ENCODE measurements around the gene TRIP13.

The TRIP13 gene

GRCh38 chr5:854966-855743 lies 37.5 kb upstream of the TRIP13 start:
- no peak for DNase-seq (ENCODE audit: low read depth in 2 of 2)

- DNase-seq (ENCODE audit: low read depth in 2 of 2): no peak
Measured at GRCh38 chr5:855771-856530, 36.7 kb upstream of the TRIP13 start.

DNA sequence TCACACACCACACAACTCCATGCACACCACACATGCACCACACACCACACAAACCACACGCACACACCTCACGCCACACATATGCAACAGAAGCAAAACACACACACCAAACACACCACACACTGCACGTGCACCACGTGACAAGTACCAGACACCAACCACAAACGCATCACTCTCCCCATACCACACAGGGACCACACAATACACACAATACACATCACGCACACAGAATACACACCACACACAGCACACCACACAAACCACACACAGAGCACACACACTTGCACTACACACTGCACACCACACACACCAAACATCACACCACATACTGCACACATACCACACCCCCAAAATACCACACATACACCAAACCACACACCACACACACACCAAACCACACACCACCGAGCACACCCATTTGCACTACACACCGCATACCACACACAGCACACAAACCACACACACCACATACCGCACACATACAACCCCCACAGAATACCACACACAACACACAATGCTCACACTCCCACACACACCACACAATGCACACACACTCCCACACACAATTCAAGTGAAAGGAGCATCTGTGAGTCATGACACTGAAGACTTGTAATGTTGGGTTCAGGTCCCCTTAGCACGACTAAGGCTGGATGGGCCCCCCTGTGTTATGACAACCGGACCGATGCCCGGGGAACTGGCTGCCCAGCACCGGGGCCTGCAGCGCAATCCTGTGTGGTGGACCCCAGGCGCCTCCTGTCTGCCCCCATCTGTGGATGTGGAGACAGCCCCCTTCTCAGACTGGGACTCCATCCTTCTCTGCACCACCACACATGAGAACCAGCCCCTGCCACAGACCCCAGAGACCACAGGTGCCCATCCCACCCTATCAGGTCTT lies 35.9 kb upstream of the TRIP13 start:
- DNase-seq (ENCODE audit: low read depth in 2 of 2): no peak

DNA sequence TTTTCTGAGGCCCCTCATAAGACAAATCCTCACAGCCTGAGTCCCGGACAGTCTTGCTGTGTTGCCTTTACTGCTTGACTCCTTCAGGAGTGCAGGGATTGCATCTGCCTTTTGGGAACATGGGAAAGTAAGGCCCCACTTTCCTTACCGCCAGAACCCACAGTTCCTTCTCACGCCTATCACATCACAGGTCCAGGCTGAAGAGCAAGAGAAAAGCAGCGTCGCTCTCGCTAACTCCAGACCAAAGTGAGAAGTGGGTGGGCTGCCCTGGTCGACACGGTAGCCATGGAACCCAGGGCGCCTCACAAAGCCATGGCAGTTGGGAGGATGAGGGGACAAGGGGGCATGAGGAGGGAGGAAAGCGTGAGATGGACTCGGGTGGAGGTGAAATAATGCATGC lies 34.0 kb upstream of the TRIP13 start:
- no peak for DNase-seq (ENCODE audit: low read depth in 2 of 2)

DNA sequence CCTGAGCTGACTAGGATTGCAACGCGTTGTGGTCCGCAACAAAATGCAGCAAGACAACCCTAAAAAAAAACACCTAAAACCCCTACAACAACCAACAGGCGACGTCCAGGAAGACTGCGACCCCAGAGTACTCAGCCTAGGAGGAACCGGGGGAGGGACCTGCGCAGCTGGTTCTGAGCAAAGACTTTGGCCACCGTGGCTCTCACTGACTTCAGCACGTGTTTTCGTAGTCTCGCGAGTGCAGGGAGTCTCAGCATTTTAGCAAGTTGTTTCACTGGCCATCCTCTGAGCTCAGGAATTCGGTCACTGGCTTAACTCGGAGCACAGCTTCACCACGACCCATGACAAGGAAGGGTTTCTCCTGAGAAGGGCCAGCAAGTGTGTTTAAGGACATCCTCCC lies 33.3 kb upstream of the TRIP13 start:
- no peak for DNase-seq (ENCODE audit: low read depth in 2 of 2)

- DNase-seq (ENCODE audit: low read depth in 2 of 2): no peak
Measured at GRCh38 chr5:859798-860296, 32.8 kb upstream of the TRIP13 start.

- DNase-seq (ENCODE audit: low read depth in 2 of 2): no peak
Measured at GRCh38 chr5:860506-861150, 32.1 kb upstream of the TRIP13 start.

- DNase-seq (ENCODE audit: low read depth in 2 of 2): no peak
Measured at GRCh38 chr5:861442-862366, 31.0 kb upstream of the TRIP13 start.

- no peak for DNase-seq (ENCODE audit: low read depth in 2 of 2)
Measured at GRCh38 chr5:862367-863243, 30.1 kb upstream of the TRIP13 start.

DNA sequence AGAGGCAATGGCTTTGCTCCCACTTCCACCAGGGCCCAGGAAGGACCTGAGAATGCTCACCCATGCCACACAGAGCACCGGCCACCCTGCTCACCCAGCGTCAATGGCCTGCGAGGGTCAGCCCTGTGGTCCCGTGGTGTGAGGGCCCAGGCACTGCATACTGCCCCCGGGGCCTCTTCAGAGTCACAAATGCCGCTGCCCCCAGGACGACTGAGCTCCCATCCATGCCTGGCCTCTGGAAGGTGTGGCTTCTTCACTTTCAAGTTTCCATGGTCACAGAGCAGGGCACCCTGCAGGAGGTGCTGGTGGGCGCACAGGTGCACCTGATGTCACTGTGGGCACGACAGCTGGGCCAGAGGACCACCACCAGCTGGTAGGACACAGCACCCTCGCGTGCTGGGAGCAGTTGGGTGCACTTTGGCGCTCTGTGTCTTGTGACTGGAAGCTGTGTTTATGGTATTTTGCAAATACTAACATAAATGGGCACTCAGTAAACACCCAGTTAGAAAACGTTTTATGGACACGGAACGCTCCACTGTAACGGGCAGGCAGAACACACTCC lies 29.4 kb upstream of the TRIP13 start:
- no peak for DNase-seq (ENCODE audit: low read depth in 2 of 2)

GRCh38 chr5:864492-865167 lies 28.1 kb upstream of the TRIP13 start:
- DNase-seq (ENCODE audit: low read depth in 2 of 2): no peak

DNA sequence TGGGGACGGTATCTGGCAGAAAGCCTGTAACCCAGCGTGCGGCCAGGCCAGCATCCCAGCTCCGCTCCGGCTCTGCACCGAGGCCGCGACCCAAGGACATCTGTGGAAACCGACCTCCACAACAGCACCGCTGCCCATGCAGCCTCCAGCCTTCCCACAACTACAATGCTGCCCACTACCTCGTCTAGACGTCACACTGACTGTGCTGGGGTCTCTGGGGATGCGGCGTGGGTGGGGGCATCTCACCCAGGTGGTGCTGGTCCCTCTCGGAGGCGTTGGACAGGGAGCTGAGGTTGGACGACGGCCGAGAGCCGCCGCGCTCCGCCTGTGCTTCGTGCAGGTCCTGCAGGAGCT lies 27.5 kb upstream of the TRIP13 start:
- DNase-seq (ENCODE audit: low read depth in 2 of 2): no peak

DNA sequence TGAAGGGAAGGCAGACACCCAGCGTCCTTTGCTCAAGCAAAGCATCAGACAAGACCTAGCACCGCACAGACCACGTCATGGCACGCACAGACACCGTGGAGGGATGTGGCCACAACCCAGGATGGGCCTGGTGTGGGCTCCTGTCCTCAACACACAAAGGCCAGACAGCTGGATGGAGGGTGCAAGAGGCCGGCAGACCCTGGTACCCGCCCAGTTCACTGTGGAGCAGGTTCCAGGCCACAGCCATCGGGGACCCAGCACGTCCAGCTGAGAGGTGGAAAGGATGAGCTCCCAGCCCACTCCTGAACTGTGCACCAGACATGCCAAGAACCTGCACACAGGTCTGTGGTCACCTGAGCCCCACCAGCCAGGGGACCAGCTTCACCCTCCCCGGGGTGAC lies 26.9 kb upstream of the TRIP13 start:
- DNase-seq (ENCODE audit: low read depth in 2 of 2): no peak

DNA sequence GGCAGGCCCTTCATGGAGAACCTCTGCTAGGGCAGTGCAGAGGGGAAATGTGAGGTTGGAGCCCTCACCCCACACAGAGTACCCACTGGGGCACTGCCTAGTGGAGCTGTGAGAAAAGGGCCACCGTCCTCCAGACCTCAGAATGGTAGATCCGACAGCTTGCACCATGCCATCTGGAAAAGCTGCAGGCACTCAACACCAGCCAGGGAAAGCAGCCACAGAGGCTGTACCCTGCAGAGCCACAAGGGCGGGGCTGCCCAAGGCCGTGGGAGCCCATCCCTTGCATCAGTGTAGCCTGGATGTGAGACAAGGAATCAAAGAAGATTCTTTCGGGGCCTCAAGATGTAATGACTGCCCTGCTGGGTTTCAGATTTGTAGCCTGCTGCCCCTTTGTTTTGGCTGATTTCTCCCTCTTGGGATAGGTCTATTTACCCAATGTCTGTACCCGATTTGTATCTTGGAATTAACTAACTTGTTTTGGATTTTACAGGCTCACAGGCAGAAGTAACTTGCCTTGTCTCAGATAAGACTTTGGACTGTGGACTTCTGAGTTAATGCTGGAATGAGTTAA lies 25.3 kb upstream of the TRIP13 start:
- DNase-seq (ENCODE audit: low read depth in 2 of 2): no peak

DNA sequence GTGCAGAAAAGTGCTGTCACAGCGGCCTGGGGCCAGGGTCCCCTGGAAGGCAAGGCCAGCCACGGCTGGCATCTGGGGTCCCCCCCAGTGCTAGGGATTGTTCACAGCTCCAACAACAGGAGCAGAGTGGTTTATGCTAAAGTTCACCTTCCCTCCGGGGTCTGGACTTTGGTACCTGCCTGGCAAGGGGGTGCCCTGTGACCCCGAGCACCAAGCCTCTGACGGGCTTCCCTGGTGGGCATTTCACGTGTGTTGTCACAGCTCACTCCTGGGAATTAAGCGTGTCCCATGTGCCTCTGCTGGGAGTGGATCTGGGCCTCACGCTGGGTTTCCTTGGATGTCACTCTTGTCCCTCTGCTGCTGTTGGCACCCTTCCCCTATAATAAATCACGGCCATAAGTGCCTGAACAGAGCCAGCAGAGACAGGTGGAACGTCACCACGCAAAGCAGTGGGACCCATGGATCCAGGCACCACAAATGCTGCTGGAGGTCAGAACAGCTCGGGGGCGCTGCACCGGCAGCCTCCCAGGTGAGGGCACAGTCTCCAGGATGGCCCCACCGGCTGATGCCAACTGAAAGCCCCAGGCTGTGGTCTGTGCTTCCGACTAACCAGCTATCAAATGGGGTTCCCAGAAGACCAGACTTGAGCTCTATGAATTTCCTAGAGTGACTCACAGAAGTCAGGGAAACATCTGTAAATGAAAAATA lies 24.1 kb upstream of the TRIP13 start:
- DNase-seq (ENCODE audit: low read depth in 2 of 2): no peak

- DNase-seq (ENCODE audit: low read depth in 2 of 2): no peak
Measured at GRCh38 chr5:870956-871355, 21.7 kb upstream of the TRIP13 start.

GRCh38 chr5:871596-872298 lies 20.9 kb upstream of the TRIP13 start:
- no peak for DNase-seq (ENCODE audit: low read depth in 2 of 2)

All from activated CD4-positive, alpha-beta T cell treated with anti-CD3 and anti-CD28 coated beads for 24 hours (primary cell).